Central memory CD4-positive, alpha-beta T cell (primary cell): ENCODE data around the gene PYGL.

ENCODE experiments used
- DNase-seq: peaks from one replicate; pipeline ENCODE4 v3.0.0; 2022

Gene PYGL

GRCh38 chr14:50871228-50871627, 73.1 kb downstream of the PYGL start:
- no peak for DNase-seq

DNA sequence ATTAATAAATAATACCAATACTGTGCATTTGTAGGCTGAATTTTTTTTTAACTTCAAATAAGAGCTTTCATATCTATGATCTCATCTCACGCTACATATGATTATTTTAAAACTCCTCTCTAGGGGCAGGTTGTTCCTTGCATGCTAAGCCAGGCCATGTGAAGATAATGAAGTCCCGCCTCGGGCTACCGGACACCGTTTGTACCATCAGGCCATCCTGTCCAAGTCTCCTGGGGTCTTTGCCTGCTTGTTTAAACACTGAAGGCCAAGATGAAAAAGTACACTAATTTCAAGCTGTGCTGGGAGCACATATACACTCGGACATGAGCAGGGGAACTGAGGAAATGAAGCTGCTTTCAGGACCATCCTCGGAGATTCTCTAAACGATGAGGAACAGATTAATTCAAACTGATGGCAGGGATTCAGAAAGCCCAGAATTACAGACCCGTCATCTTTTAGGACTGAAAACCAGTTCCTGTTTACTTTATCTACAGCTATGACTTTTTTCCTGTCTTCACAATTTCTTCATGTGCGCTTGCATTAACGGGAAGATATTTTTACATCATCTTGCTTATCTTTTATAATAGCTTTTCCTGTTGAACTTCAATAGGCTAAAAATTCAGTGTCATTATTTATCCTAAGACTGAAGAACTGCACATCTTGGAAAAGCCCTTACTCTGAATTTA, 78.7 kb downstream of the PYGL start:
- no peak for DNase-seq

DNA sequence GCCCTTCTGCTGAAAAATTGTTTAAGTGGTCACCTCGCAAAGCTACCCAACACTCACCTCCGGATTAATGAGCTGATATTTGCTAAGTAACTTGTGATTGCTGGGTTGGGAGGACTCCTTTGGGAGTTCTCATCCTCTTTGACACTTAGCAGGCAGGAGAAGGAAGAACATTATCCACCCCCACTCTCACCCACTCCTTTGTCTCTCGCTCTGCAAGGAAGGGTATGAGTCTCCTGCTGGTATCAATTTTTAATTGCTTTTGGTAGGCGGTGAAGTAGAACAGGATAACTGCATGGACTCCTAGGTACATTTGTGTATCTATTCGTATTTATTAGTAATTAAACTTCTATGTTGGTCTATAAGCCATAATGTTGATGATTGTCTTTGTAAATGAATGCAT, 79.3 kb downstream of the PYGL start:
- DNase-seq, result no peak

GRCh38 chr14:50864237-50864636, 80.0 kb downstream of the PYGL start:
- no peak for DNase-seq

DNA sequence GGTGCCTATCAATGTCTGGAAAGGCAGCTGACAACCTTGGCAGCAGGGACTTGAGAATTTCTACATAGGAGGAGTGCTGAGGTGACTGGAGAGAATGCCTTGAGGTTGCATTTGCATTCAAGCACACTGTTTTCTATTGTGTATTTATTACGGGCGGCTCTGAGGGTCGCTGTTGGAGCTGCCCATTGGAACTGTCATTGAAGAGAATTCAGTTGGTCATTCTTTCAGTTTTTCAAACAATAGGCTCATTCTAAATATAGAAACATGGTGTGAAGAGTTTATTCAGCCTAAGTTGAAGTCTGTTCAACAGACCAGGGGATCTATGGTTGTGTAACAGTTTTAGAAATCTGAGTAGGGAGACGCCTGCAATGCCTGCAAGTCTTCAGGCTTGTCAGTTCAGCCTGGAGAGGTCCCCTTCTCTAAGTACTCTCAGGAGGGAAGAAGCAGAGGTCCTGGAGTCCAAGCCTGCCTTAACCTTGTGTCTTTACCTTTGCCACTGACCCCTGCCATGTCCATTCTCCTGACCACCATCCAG, 82.2 kb downstream of the PYGL start:
- no peak for DNase-seq

DNA sequence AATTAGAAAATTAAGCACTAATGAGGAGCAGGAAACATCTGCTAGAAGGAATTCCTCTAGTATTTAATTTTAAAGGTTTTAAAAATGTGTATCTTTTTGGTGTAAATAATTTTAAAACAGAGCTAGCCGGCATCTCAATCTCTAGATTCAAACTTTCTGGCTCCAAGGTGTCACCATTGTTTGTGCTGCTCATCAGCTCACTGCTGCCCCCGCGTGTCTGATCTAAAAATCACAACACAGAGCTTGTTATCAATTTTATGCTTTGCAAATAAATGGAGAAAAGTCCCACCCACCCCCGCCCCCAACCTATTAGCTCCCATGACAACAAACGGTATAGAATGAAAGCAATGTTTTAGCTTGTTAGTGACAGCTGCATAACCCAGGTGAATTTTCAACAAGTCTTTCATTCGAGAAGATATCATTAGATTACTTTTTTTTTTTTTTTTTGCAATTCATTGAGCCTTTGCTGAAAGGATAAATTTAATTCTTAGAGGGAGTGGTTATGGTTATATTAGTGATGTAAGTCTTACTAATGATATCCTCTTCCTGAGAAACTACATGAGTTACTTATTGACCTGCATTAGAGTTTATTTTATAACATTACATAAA, 83.7 kb downstream of the PYGL start:
- DNase-seq, result peak; percentile 84

DNA sequence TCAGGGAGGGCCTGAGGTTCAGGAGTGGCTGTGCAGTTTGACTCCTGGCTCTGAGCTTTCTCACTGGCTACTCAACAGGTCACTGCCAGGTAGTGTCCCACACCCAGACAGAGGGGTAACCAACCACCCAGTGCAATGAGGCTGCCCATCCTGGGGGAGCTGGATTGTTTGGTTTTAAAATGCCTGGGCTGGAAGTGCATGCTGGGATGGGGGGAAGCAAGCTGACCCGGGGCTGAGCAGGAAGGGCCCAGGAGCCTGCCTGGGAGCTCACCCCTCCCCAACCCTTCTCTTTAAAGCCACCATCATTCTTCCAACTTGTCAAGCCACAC, 85.0 kb downstream of the PYGL start:
- DNase-seq, result no peak

DNA sequence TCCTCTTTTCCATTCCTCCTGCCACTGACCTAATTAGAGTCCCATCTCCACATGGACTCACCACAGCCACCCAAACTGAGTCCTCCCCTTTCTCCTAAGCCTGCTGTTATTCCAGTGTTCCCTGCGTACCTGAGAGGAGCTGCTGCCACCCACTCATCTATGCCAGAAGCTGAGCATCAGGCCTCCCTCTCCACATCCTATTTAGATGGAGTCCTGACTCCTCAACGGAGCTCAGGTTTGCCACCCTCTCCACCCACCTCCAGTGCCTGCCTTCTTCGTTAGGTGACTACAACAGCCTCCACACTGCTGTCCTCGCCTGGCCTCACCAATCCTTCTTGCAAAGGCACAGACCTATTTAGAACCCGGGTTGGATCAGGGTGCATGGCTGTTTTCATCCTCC, 87.6 kb downstream of the PYGL start:
- no peak for DNase-seq

- DNase-seq, result no peak
Measured at GRCh38 chr14:50855558-50855957, 88.7 kb downstream of the PYGL start.
